ENCODE results near the gene ANXA2R. TPM values are rescaled to one million over a fixed set of nuclear protein-coding genes. Genes with fewer than 3 reads are reported as not detected.

ANXA2R gene
- total RNA-seq, 2 donors from 2014 or later: 1.6 to 1.9 TPM

GRCh38 chr5:43010935-43011315, 29.2 kb downstream of the ANXA2R start:
- DNase-seq: no peak
- no peak for ATAC-seq
- intact Hi-C loops (cut with DNase I): no loop called here

DNA sequence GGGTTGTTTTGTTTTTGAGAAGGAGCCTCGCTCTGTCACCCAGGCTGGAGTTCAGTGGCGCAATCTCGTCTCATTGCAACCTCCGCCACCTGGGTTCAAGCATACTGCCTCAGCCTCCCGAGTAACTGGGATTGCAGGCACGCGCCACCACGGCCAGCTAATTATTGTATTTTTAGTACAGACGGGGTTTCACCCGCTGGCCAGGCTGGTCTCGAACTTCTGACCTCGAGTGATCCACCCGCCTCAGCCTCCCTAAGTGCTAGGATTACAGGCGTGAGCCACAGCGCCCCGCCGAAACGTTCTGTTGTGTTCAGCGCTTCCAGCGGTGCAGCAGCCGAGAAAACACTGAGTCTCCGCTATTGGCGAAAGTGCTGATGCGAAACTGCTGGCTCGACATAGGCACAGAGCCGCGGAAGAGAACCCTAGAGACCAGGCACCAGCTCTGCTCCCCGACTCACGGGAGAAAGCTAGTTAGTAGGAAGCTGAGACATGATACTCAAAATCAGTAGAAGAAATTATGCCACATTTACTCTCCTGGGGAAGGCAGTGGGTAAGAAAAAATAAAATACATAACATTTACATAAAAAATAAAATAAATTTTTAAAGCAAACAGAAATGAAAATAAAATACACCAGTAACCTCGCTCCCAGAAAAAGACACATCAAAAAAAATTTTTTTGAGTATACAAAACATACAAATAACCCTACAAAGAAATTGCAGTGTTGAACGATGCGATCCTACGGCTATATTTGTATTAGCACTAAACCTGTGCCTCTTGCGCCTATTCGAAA, 31.6 kb downstream of the ANXA2R start:
- peak; percentile 90 for DNase-seq
- intact Hi-C loops (cut with DNase I): loop anchor here in 1 of 2 donors (2.0 to 5.0 kb wide), 2 partner anchors 34 to 56 kb away; partner anchors contain the start of gene ANXA2R
- peak; percentile 80 to 88 for ATAC-seq

DNA sequence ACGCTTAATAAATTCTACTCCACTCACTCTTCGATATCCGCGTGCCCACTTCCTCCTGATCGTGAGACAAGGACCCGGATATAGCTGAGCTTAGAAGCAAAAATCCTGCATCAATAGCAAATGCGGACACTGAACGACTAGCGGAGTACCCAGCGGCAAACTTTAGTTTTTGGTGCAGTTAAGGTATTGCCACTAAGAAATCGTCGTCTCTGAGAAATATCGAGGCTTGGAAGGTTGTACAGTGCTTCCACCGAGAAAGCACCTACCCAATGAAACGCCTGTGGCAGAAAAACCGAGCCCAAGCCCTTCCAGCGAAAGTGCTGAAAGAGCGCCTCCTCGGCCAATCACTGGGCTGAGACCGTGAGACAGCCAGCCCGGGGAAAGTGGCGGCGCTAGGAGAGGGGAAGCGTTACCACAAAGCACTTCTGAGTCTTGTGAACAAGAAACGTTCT, 32.2 kb downstream of the ANXA2R start:
- DNase-seq: peak; percentile 77
- peak; percentile 72 to 75 for ATAC-seq
- intact Hi-C loops (cut with DNase I): loop anchor here in 1 of 2 donors (2.0 to 5.0 kb wide), 2 partner anchors 34 to 57 kb away; partner anchors contain the start of gene ANXA2R

DNA sequence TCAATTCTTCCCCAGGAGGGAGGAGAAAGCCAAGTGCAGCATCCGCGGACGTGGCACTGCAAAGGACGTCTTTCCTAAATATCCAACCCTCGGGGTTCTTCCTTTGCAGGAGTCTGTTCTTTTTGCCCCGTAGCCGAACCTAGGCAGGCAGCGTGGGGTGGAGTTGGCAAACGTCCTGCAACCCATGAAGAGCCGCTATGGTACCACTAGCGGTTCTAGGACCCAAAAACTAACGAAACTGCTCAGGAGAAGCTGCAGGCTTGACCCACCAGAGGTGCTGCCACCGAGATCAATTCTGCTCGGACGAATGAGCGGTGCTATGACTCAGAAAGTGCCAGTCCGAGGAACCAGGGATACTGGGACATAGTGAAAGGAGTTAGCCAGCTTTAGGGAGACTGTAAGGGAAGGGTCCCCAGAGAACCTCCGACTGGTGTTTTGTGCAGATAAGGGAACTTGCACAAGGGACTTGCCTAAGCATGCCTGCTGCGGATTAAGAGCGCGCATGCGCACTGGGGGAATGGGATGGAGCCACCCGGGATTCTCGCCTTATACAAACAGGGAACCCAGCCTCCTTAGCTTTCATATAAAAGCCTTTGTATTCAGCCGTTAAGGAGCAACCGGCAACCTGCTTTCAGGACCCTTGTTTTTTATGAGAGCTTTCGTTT, 32.7 kb downstream of the ANXA2R start:
- intact Hi-C loops (cut with DNase I): loop anchor here in 1 of 2 donors (5.0 kb wide), 1 partner anchor 35 kb away; the partner anchor contains the start of gene ANXA2R
- ATAC-seq (peak; percentile 75 to 77), DNase-seq (peak; percentile 88)

DNA sequence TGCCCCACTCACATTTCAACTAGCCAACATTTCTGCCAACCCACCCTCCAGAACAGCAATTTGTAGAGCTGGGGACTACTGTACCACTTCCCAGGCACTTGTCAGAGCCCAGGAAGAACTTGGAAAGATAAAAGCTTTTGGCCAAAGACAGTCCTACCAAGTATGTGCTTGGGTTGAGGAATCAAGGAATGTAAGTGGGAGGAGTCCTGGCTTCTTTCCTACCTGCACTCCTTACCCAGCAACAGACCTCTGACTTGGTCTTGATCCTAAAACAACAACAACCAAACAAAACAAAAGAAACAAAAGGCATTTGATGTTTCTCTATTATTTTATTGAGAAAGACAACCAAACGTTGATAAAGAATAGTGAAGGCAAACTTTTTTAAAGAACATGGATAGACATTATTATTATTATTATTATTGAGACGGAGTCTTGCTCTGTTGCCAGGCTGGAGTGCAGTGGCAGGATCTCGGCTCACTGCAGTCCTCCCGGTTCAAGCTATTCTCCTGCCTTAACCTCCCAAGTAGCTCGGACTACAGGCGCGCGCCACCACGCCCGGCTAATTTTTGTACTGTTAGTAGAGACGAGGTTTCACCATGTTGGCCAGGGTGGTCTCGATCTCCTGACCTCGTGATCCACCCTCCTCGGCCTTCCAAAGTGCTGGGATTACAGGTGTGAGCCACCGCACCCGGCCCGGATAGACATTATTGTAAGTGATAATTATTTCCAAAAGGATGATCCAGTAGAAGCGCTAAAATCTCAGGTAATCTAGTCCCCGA, 33.5 kb downstream of the ANXA2R start:
- intact Hi-C loops (cut with DNase I): loop anchor here in 1 of 2 donors (5.0 kb wide), 1 partner anchor 36 kb away; the partner anchor contains the start of gene ANXA2R
- no peak for ATAC-seq
- DNase-seq: no peak

DNA sequence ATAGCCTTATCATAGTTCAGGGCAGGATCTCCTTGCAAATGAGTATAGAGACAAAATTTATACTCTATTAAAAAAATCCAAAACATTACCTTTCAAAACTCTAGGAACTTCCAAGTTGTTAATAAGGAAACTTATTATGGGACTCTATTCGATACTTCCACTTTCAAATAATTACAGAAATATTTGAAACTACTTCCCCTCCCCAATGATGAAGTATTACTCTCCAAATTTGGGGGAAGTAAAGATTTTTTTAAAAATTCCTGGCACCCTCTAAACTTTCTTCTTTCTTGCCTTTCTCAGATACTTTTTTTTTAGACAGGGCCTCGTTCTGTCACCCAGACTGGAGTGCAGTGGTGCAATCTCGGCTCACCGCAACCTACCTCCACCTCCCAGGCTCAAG, 35.1 kb downstream of the ANXA2R start:
- ATAC-seq (no peak), DNase-seq (no peak)
- intact Hi-C loops (cut with DNase I): loop anchor here in 1 of 2 donors (5.0 kb wide), 1 partner anchor 37 kb away; the partner anchor contains the start of gene ANXA2R

DNA sequence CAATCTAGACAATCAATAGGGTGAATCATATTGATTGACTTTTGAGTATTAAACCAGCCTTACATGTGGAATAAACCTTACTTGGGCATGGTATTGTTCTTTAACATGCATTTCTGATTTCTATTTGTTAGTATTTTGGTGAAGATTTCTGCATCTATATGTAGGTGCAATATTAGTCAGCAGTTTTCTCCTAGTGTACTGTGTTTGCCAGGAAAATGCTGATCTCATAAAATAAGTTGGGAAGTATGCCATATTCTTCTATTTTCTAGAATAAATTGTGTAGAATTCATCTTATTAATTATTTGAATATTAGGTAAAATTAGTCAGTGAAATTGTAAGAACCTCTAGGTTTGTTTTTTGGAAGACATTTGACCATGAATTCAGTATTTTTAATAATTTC, 38.4 kb downstream of the ANXA2R start:
- ATAC-seq: no peak
- no peak for DNase-seq
- intact Hi-C loops (cut with DNase I): no loop called here

- DNase-seq: no peak
- ATAC-seq: no peak
- intact Hi-C loops (cut with DNase I): no loop called here
These were observed 39.2 kb downstream of the ANXA2R start for GRCh38 chr5:43000914-43001313.

- DNase-seq (no peak), ATAC-seq (peak; percentile 49 to 53)
- intact Hi-C loops (cut with DNase I): no loop called here
These were observed 39.8 kb downstream of the ANXA2R start for GRCh38 chr5:43000111-43000840.

DNA sequence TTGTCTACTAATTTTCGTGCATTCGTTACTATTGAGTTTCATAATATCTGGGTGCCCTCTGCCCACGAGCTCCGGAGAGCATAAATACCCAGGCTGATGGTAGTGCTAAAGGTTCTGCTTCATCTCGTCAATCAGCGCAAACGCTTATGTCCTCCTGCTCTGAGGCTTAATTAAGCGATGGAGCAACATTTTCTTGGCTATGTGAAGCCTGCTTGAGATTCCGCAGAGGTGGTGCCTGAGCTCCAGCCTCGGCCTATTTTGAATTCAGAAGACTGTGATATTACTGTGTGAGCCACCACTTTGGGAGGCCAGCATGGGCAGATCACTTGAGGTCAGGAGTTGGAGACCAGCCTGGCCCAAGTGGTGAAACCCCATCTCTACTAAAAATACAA, 44.8 kb downstream of the ANXA2R start:
- no peak for DNase-seq
- intact Hi-C loops (cut with DNase I): no loop called here
- ATAC-seq: no peak

DNA sequence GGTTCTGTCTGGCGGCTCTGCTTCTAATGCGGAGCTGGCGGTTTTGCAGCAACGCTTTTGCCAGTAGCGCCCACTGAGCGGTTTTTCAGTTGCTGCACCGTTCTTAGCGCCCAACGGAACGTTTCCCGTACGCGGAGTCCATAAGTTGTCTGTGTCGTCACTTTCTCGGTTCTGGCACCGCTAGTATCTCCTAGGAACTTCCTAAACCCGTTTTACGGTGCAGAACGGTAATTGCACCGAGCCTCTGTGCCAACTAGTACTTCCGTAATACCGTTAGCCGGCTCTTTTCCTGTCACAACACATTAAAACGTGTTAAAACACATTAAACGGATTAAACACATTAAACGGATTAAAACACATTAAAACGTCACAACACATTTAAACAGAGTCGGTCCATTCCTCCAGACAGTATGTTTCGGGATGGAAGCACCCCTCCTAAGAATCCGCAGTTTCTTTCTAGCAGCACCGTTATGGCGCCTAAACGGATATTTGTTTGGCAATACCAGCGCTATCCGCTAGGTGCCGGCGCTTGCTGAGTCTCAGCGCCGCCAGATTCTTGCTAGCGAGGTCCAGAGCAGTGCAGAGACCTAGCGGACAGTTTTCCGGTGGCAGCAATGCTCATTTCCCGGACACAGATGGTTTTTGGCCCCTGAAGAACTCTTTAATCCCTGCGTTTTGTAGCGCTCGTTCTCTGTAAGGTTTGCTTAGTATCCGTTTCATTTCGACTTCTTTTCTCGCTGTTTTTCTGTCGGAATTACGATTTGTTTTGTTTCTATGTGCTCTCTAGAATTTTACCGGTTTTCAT, 45.4 kb downstream of the ANXA2R start:
- DNase-seq (peak; percentile 90), ATAC-seq (peak; percentile 75 to 78)
- intact Hi-C loops (cut with DNase I): loop anchor here (5.0 kb wide), 2 partner anchors 42 to 48 kb away; partner anchors contain the start of gene ANXA2R (in 1 of the 2)

- DNase-seq (no peak), ATAC-seq (no peak)
- intact Hi-C loops (cut with DNase I): loop anchor here (5.0 kb wide), 2 partner anchors 42 to 48 kb away; partner anchors contain the start of gene ANXA2R (in 1 of the 2)
These were observed 45.9 kb downstream of the ANXA2R start for GRCh38 chr5:42994246-42994554.

- intact Hi-C loops (cut with DNase I): loop anchor here (2.0 to 5.0 kb wide), 3 partner anchors 41 to 49 kb away; partner anchors contain the start of gene ANXA2R (in 2 of the 2)
- peak; percentile 11 to 12 for ATAC-seq
- peak; percentile 42 for DNase-seq
These were observed 46.4 kb downstream of the ANXA2R start for GRCh38 chr5:42993516-42994245.

- intact Hi-C loops (cut with DNase I): loop anchor here (2.0 to 5.0 kb wide), 3 partner anchors 40 to 50 kb away; partner anchors contain the start of gene ANXA2R (in 2 of the 2)
- ATAC-seq (peak; percentile 65 to 79), DNase-seq (peak; percentile 93)
These were observed 47.8 kb downstream of the ANXA2R start for GRCh38 chr5:42992088-42992879.

GRCh38 chr5:42991404-42992087, 48.6 kb downstream of the ANXA2R start:
- ATAC-seq: no peak
- no peak for DNase-seq
- intact Hi-C loops (cut with DNase I): loop anchor here (2.0 to 5.0 kb wide), 3 partner anchors 39 to 51 kb away; partner anchors contain the start of gene ANXA2R (in 2 of the 2)
